GM12892 (cell line): ENCODE data around the gene SNAP91.

ENCODE experiments used
- DNase-seq: peaks from one replicate; pipeline ENCODE4 v3.0.0; 2011; ENCODE audit not compliant: insufficient read length
- FAIRE-seq: peaks from 2 replicates; lab custom pipeline; 2011; peaks lifted over from hg19 to GRCh38; lab: Jason Lieb, UNC
- POLR2A ChIP-seq: IDR thresholded peaks from 2 replicates; pipeline ENCODE4 v1.6.1; 2011; ENCODE audit warnings: low read depth, low read length, control low read depth
- POLR2AphosphoS5 ChIP-seq: IDR thresholded peaks from 2 replicates; pipeline ENCODE4 v1.6.1; 2011; ENCODE audit warnings: low read depth, low read length, control low read depth
- TAF1 ChIP-seq: IDR thresholded peaks from 2 replicates; pipeline ENCODE4 v1.6.1; 2011; ENCODE audit warnings: low read depth, mild to moderate bottlenecking, control low read depth, low read length, borderline replicate concordance

SNAP91 gene

DNA sequence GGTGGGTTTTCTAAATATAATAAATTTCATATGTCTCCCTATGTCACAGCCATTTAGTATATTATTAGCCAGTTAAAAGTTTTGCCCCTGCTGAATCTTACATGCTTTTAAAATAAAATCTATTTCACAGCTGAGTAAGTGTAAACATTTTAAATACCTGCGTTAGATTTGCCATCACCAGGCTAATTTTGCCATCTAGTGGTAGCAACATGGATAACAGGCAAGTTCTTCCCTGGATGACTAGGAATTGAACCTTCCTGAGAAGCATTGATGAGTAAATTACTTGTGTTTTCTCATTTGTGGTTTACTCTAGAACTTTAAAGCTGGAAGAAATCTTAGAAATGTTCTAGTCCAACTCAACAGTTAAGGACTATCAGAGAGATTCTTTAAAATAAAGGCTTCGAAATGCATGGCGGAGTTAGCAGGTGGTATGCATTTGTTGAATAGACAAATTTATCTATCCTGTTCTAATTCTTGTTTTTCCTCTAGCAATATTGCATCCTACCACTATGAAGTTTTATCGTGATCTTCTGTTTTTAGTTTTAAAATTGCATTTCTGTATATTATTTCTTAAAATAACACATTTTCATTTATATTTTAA, 193.9 kb downstream of the SNAP91 start:
- FAIRE-seq, result peak; percentile 89
- TF ChIP-seq TAF1 (no peak), POLR2A (no peak), POLR2AphosphoS5 (no peak)
- DNase-seq, result no peak

DNA sequence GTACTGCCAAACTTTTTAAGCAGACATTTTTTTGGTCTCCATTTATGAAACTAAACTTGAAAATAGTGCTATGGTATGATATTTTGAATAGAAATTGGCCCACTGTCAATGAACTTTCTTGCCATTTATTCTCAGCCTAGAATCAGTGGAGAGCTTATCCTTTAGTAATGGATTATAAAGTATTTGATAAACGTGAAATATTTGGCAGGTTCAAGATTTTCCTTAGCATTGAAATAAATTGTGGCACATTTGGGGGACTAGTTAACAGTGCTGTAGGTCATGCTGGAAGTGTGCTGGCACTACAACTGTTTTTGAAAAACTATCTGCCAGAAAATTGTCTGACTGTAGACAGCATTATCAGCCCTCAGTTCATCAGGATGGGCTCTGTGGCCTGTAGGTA, 194.4 kb downstream of the SNAP91 start:
- DNase-seq (no peak), FAIRE-seq (no peak)
- no peak for TF ChIP-seq POLR2A
- TF ChIP-seq POLR2AphosphoS5, result no peak
- TF ChIP-seq TAF1, result no peak

DNA sequence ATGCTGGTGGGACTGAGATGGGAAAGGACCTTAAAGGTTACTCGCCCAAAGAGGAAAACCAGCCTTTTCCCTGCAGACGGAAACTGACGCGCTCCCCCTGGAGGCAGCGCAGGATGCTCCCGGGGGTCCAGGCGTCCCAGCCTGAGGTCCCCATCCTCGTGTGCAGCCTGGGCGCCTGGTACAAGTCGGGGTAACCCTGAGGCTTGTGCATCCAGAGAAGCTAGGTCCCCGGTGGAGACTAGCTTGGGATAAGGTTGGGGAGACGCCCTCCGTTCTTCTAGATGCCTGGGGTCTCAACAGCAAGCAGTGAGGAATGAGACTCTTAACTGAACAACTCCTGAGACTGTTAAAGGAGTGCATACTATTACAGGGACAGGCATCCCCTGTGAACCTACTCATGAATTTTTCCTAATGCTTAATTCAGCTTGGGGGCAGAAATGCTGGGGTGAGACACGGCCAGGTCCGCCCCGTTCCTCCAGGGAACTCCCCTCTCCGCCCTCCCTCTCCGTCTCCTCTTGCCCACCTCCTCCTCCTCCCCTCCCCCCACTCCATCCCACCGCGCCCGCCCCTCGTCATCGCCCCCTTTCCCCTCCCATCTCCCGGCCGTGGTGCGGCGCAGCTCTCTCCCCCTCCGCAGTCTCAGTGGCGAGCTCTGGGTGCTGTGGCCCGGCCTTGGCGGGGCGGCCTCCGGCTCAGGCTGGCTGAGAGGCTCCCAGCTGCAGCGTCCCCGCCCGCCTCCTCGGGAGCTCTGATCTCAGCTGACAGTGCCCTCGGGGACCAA, 196.8 kb downstream of the SNAP91 start, which contains the start of gene PRSS35:
Gene PRSS35 (plus strand): TSS at position 634 of the 781 bp plus-strand sequence. CDS start 10,908 bp downstream, outside the sequence.
- no peak for TF ChIP-seq POLR2AphosphoS5
- no peak for TF ChIP-seq TAF1
- no peak for TF ChIP-seq POLR2A
- FAIRE-seq (peak; percentile 21), DNase-seq (no peak)

DNA sequence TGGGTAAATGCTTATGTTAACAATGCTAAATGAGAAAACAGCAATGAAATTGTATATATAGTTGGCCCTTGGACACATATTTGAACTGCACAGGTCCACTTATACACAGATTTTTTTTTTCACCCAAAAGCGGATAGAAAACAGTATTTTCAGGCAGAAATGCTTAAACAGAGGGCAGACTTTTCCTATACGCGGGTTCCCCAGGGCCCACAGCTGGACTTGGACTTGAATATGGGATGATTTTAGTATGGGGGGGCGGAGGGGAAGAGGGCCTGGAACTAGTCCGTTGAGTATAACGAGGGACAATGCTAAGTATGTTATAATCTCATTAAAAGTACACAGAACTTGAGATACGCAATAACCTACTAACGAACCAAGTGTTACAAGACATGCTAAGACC, 197.6 kb downstream of the SNAP91 start:
- TF ChIP-seq TAF1 (no peak), POLR2AphosphoS5 (no peak), POLR2A (no peak)
- no peak for FAIRE-seq
- DNase-seq, result no peak

DNA sequence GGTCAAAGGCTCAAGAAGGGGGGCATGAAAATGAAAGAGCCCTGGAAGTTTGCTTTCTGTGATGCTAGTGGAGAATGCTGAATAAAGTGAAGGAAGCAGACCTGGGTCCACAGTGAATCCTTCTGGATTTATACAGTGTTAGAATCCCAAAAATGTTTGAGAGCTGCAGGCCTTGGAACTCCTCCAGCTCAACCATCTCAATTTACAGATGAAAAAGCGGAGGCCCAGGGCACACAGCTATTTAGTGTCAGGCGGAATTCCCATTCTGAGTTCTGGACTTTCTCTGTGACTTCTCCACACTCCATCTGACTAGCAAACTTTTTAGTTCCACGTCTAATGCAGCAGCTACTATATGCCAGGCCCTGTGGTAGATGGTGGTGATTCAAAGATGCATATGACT, 198.1 kb downstream of the SNAP91 start:
- no peak for TF ChIP-seq POLR2A
- DNase-seq (no peak), FAIRE-seq (no peak)

DNA sequence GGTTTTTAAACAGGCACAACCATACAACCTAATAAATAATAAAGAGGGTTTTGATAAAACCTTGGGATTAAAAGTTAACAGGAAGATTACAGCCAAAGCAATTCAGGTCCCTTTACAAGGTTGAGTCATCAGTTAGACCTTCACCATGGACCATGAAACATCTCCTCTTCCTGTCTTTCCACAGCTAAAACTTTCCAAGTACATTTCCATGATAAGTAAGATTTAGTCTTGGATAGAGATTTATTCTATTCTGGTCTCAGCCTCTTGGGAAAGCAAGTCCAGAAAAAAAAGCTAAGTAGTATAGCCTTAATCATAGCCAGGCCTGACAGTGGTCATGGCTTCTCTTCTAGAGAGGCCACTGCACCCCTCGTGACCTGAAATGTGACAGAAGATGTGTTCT, 199.5 kb downstream of the SNAP91 start:
- no peak for TF ChIP-seq TAF1
- no peak for TF ChIP-seq POLR2A
- no peak for TF ChIP-seq POLR2AphosphoS5
- DNase-seq, result no peak
- no peak for FAIRE-seq

DNA sequence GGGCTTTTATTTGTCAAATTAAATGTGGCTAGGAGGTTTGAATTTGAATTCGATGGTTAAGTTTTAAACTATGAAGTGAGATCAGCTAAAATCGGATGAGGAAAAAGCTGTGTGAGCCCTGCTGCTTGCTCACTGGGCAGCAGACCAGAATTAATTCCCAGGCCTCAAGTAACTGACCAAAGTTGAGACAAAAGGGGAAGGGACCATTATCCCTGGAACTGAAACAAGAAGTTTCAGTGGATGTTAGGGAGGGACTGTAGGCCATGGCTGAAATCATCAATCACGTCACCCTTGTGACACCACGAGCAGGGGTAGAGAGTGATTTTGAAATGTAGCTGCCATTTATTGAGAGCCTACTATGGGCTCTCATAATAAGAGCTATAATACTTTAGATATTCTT, 203.5 kb downstream of the SNAP91 start:
- TF ChIP-seq POLR2A, result no peak
- FAIRE-seq, result no peak
- DNase-seq, result no peak
